ENCODE measurements around the gene PPFIBP1.

DNA sequence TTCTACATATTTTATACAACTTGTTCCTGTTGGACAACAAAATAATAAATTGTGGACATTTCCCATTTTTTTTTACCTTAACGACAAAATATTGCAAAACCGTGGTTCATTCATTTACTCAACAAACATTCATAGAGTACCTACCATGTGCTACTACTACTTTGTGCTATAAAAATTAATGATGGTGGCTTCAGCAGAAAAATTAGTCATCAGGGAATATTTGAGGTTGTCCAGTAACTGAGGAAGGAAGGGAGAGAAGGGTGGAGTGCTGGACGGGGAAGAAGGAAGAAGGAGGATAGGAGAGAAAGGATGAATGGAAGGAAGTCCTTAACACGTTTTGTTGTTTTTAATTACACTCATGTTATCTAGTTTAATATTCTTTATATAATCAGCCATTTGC lies 53.7 kb downstream of the PPFIBP1 start:
- TF ChIP-seq, protein P1, sequence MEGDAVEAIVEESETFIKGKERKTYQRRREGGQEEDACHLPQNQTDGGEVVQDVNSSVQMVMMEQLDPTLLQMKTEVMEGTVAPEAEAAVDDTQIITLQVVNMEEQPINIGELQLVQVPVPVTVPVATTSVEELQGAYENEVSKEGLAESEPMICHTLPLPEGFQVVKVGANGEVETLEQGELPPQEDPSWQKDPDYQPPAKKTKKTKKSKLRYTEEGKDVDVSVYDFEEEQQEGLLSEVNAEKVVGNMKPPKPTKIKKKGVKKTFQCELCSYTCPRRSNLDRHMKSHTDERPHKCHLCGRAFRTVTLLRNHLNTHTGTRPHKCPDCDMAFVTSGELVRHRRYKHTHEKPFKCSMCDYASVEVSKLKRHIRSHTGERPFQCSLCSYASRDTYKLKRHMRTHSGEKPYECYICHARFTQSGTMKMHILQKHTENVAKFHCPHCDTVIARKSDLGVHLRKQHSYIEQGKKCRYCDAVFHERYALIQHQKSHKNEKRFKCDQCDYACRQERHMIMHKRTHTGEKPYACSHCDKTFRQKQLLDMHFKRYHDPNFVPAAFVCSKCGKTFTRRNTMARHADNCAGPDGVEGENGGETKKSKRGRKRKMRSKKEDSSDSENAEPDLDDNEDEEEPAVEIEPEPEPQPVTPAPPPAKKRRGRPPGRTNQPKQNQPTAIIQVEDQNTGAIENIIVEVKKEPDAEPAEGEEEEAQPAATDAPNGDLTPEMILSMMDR (IDR thresholded peaks at IDR 0.05): no peak
- TF ChIP-seq POLR2A (IDR thresholded peaks at IDR 0.05): no peak

Measured in prostate gland (tissue), 2 donors.